HepG2 (cell line): ENCODE data around the gene SLC17A9. TPM values are rescaled to one million over a fixed set of nuclear protein-coding genes. Genes with fewer than 3 reads are reported as not detected.

Experiments
- BATF2 ChIP-seq: sonication (generic); formaldehyde crosslinking; IDR thresholded peaks from 2 replicates; pipeline ENCODE4 v1.8.0; 2022; ENCODE audit warnings: mild to moderate bottlenecking, missing genetic modification reagents, moderate library complexity
- CTCF ChIP-seq: sonication (generic); formaldehyde crosslinking; IDR thresholded peaks from 2 replicates; pipeline ENCODE4 v1.5.0; 2020; ENCODE audit warnings: mild to moderate bottlenecking, missing genetic modification reagents, moderate library complexity
- HDAC1 ChIP-seq: sonication (generic); formaldehyde crosslinking; IDR thresholded peaks from 2 replicates; pipeline ENCODE4 v1.5.1; 2020; ENCODE audit warnings: mild to moderate bottlenecking, missing genetic modification reagents
- LCORL ChIP-seq, 2 experiments: fragments of 450-650 bp in 1 of 2; sonication (generic) in 1 of 2; formaldehyde crosslinking in 1 of 2; IDR thresholded peaks; 2 replicates each; pipeline versions ENCODE4 v1.5.0 to v1.6.1; 2017 to 2020; ENCODE audit warnings: antibody characterized with exemption in 1 of 2, missing genetic modification reagents in 1 of 2
- MED13 ChIP-seq: sonication (generic); formaldehyde crosslinking; IDR thresholded peaks from 2 replicates; pipeline ENCODE4 v1.5.0; 2020; ENCODE audit warnings: missing genetic modification reagents
- MXI1 ChIP-seq: IDR thresholded peaks from 3 replicates; pipeline ENCODE4 v1.6.1; 2012; ENCODE audit warnings: low read depth, low read length, inconsistent platforms, borderline replicate concordance
- NFKB2 ChIP-seq: sonication (generic); formaldehyde crosslinking; IDR thresholded peaks from 2 replicates; pipeline ENCODE4 v1.4.0; 2020; ENCODE audit warnings: missing genetic modification reagents, borderline replicate concordance
- POLR2A ChIP-seq, 2 experiments: IDR thresholded peaks; 2 replicates each; pipeline ENCODE4 v1.6.1; 2011; ENCODE audit warnings: low read depth in 2 of 2, low read length in 2 of 2, mild to moderate bottlenecking in 1 of 2, moderate library complexity in 1 of 2; ENCODE audit not compliant: insufficient read depth in 1 of 2
- PTBP1 ChIP-seq: fragments of 200-400 bp; formaldehyde crosslinking; IDR thresholded peaks from 2 replicates; pipeline ENCODE4 v1.6.1; 2018; ENCODE audit warnings: low read length, low read depth; ENCODE audit not compliant: poor library complexity, severe bottlenecking
- ZFP36L1 ChIP-seq: sonication (generic); formaldehyde crosslinking; IDR thresholded peaks from 2 replicates; pipeline ENCODE4 v1.8.0; 2022; ENCODE audit warnings: mild to moderate bottlenecking, missing genetic modification reagents, moderate library complexity
- ZNF318 ChIP-seq: sonication (generic); formaldehyde crosslinking; IDR thresholded peaks from 2 replicates; pipeline ENCODE4 v1.4.0; 2020; ENCODE audit warnings: mild to moderate bottlenecking, missing genetic modification reagents
- ZNF687 ChIP-seq: sonication (generic); formaldehyde crosslinking; IDR thresholded peaks from 2 replicates; pipeline ENCODE4 v1.5.1; 2020; ENCODE audit warnings: mild to moderate bottlenecking, missing genetic modification reagents, moderate library complexity
- ZNF761 ChIP-seq: sonication (generic); formaldehyde crosslinking; conservative IDR thresholded peaks from 2 replicates; pipeline ENCODE4 v1.4.0; 2020; ENCODE audit warnings: mild to moderate bottlenecking, missing genetic modification reagents
- polyA plus RNA-seq, 8 experiments: library from polyadenylated mRNA; depleted of rRNA in 3 of 8; stranded (reverse) in 7 of 8; unstranded in 1 of 8; fragments of >200 nt; fragmentation: Illumina TruSeq in 4 of 8; extraction: Trizol in 4 of 8; gene quantifications; 2 replicates each; pipeline versions ENCODE4 v1.2.1 to v1.2.3, GENCODE V29; 2011 to 2016; ENCODE audit warnings: low read depth in 4 of 8, missing spikeins in 1 of 8, mixed read lengths in 1 of 8; ENCODE audit not compliant: insufficient read depth in 1 of 8
- total RNA-seq, 5 experiments: library from RNA; depleted of rRNA; stranded (reverse); fragments of >200 nt; fragmentation: Illumina TruSeq; extraction: Trizol; gene quantifications; 2 replicates each; pipeline ENCODE4 v1.2.3, GENCODE V29; 2016; ENCODE audit warnings: low read depth in 1 of 5

SLC17A9 gene
- total and polyA plus RNA-seq, 2 of the 13 experiments (the other 11 are each of a cell fraction or from before 2014, with no cell fraction given): 110 to 191 TPM

DNA sequence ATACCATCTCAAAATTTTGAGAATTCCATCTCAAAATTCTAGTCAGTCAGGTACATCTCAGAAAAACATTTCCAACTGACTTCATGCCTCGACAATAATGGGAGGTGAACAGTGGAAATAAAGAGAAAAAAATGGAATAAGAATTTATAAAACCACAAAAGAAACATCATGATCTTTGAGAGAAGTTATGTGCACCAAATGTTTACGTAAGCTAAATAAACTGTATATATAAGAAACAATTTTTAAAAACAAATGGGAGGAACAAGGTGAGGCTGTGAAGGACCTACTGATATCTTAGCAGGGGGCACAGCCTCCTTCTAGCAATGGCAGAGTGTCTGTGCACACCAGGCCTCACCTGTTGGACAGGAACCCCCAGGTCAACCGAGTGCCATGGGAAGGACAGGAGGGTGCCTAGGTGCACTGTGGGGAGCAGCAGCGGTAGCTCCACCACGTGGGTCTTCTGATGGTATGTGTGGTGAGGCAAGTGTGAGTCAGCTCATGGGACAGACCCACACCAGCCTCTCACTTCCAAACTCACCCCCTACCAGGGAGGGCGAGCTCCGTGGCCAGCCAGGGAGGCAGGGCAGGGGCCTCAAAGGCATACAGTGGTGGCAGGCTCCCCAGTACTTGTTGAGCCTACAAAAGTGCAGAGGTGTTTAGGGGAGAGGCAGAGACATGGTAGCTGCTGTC lies 49.4 kb upstream of the SLC17A9 start (continued):
- TF ChIP-seq ZNF687 (CRISPR knock-in tag) (peak; percentile 29), LCORL (IDR thresholded peaks at IDR 0.05) (no peak), LCORL (CRISPR knock-in tag; IDR thresholded peaks at IDR 0.05) (no peak), ZFP36L1 (CRISPR knock-in tag) (0 out of 2 replicates have a peak, but pooled peaks have one; percentile 54), POLR2A (IDR thresholded peaks at IDR 0.05; ENCODE audit: insufficient read depth in 1 of 2, low read depth in 2 of 2, low read length in 2 of 2) (peak; percentile 33 to 40; a peak in 1 of 4 replicates), MED13 (no peak), NFKB2 (CRISPR knock-in tag) (0 out of 2 replicates have a peak, but pooled peaks have one; percentile 33), BATF2 (CRISPR knock-in tag) (0 out of 2 replicates have a peak, but pooled peaks have one; percentile 27), MXI1 (peak; percentile 14; the same call in 1 of the 3 replicates), ZNF761 (no peak), ZNF318 (CRISPR knock-in tag) (0 out of 2 replicates have a peak, but pooled peaks have one; percentile 32), PTBP1 (peak; percentile 55), CTCF (CRISPR knock-in tag) (0 out of 2 replicates have a peak, but pooled peaks have one; percentile 3), HDAC1 (0 out of 2 replicates have a peak, but pooled peaks have one; percentile 30)
